Measurements from ENCODE around the gene LCE7A. TPM values are rescaled to one million over a fixed set of nuclear protein-coding genes. Genes with fewer than 3 reads are reported as not detected.

The LCE7A gene
- polyA plus RNA-seq, 2 of the 4 experiments (the other 2 are of a cell fraction) = not detected

DNA sequence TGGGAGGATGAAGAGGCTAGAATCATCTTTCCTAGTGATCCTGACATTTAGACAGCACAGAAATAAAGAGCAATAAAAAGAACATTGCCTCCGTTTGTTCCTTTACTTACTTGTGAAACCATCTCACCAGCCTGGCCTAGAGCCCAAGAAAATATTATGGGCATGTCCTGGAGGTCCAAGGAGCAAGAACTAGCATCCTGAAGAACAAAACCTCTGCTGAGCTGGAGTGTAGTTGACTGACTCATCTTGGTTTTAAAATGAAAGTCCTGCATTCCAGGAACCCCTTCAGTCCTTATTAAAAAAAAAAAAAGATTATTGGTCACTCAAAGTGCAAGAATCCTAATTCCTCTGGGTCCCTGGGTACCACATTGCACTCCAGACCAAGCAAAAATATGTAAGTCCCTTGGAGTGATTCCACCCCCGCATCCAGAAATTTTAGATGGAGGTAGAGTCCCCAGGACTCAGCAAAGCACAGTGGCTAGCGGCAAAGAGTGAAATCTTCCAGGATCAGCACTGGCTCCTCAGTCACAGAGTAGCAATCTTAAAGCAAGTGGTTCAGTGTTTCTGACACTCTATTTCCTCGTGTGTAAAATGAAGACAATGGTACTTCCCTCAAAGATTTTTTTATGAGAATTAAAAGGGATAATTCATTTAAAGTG, 25.3 kb downstream of the LCE7A start:
- H3K27ac ChIP-seq = no peak overlapping the region
- DNase-seq (ENCODE audit: low read depth in 1 of 2, low spot score in 1 of 2) = no peak
- WGBS (ENCODE audit: missing lambda C conversion rate) = 22% methylated on average over 4 of the region's 4 CpGs
- H3K4me1 ChIP-seq = no peaks in the 10 kb centered on the region
- ChIA-PET CTCF (interaction anchor here (0.6 to 1.6 kb wide), 2 partner anchors 9 to 231 kb away, joined by 3 to 4 read pairs; no protein-coding TSS in a partner anchor), POLR2A (no interaction called here)
- ATAC-seq = no peak
- TF ChIP-seq HEYL (CRISPR knock-in tag; IDR thresholded peaks at IDR 0.05) (no peak), ZC3H11A (IDR thresholded peaks at IDR 0.05) (no peak), ZFP36 (IDR thresholded peaks at IDR 0.05; ENCODE audit: borderline replicate concordance, partially characterized antibody) (no peak), CHD2 (IDR thresholded peaks at IDR 0.05; ENCODE audit: low read length, partially characterized antibody) (no peak), HOXB13 (CRISPR knock-in tag; IDR thresholded peaks at IDR 0.05; ENCODE audit: low read depth) (no peak), JUNB (IDR thresholded peaks at IDR 0.05) (no peak), FOSB (CRISPR knock-in tag; IDR thresholded peaks at IDR 0.05) (no peak)
- TF ChIP-seq, protein P1, sequence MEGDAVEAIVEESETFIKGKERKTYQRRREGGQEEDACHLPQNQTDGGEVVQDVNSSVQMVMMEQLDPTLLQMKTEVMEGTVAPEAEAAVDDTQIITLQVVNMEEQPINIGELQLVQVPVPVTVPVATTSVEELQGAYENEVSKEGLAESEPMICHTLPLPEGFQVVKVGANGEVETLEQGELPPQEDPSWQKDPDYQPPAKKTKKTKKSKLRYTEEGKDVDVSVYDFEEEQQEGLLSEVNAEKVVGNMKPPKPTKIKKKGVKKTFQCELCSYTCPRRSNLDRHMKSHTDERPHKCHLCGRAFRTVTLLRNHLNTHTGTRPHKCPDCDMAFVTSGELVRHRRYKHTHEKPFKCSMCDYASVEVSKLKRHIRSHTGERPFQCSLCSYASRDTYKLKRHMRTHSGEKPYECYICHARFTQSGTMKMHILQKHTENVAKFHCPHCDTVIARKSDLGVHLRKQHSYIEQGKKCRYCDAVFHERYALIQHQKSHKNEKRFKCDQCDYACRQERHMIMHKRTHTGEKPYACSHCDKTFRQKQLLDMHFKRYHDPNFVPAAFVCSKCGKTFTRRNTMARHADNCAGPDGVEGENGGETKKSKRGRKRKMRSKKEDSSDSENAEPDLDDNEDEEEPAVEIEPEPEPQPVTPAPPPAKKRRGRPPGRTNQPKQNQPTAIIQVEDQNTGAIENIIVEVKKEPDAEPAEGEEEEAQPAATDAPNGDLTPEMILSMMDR (IDR thresholded peaks at IDR 0.05) = no peak
- TF ChIP-seq, protein P2, sequence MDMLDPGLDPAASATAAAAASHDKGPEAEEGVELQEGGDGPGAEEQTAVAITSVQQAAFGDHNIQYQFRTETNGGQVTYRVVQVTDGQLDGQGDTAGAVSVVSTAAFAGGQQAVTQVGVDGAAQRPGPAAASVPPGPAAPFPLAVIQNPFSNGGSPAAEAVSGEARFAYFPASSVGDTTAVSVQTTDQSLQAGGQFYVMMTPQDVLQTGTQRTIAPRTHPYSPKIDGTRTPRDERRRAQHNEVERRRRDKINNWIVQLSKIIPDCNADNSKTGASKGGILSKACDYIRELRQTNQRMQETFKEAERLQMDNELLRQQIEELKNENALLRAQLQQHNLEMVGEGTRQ (IDR thresholded peaks at IDR 0.05) = no peak
- TF ChIP-seq, protein P3, sequence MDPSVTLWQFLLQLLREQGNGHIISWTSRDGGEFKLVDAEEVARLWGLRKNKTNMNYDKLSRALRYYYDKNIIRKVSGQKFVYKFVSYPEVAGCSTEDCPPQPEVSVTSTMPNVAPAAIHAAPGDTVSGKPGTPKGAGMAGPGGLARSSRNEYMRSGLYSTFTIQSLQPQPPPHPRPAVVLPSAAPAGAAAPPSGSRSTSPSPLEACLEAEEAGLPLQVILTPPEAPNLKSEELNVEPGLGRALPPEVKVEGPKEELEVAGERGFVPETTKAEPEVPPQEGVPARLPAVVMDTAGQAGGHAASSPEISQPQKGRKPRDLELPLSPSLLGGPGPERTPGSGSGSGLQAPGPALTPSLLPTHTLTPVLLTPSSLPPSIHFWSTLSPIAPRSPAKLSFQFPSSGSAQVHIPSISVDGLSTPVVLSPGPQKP (IDR thresholded peaks at IDR 0.05; ENCODE audit: low read depth, low read length) = no peak
- H3K9me3 ChIP-seq = no peaks in the 10 kb centered on the region
- H3K4me3 ChIP-seq = no peak overlapping the region
- H3K4me2 ChIP-seq = no peak overlapping the region
- no peak for FAIRE-seq

DNA sequence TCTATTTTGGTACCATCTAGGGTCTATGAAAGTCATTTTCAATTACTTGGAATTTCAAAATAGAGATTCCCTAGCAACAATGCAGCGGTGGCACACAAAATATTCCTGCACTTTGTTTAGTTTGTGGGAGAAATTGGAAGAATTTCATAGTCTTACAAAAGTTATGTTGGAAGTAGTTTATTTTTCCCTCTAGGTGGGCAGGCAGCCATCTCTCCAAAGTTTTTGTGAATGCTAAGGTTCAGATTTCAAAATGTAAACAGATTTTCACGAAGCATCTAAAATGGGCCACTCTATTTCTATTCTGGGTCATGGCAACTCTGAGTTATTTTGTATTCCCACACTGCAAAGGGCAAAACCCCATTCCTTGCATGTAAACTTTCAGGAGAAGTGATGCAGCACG, 26.3 kb downstream of the LCE7A start:
- POLR2A ChIA-PET = no interaction called here
- Histone ChIP-seq H3K4me1 (no peaks in the 10 kb centered on the region), H3K9me3 (no peaks in the 10 kb centered on the region), H3K4me2 (no peak overlapping the region), H3K4me3 (no peak overlapping the region), H3K27ac (no peak overlapping the region)
- FAIRE-seq (no peak), ATAC-seq (no peak), DNase-seq (ENCODE audit: low read depth in 1 of 2, low spot score in 1 of 2) (no peak)
- CTCF ChIA-PET = no interaction called here
- TF ChIP-seq JUN (IDR thresholded peaks at IDR 0.05) = no peak
- TF ChIP-seq FOSL2 (IDR thresholded peaks at IDR 0.05) = no peak
- TF ChIP-seq FOSL2 (CRISPR knock-in tag; IDR thresholded peaks at IDR 0.05) = no peak
- TF ChIP-seq HOXB5 (CRISPR knock-in tag; IDR thresholded peaks at IDR 0.05) = no peak
- no peak for TF ChIP-seq KDM1A (IDR thresholded peaks at IDR 0.05; ENCODE audit: low read depth)
- no peak for TF ChIP-seq EHF (CRISPR knock-in tag; IDR thresholded peaks at IDR 0.05)
- TF ChIP-seq, protein P2 (IDR thresholded peaks at IDR 0.05) = no peak
- TF ChIP-seq, protein P3 (IDR thresholded peaks at IDR 0.05; ENCODE audit: low read depth, low read length) = no peak
- TF ChIP-seq JUNB (IDR thresholded peaks at IDR 0.05) = no peak
- 3% methylated on average over 3 of the region's 3 CpGs for WGBS (ENCODE audit: missing lambda C conversion rate)

Measured in A549 (cell line).